Epithelial cell of esophagus (primary cell): ENCODE measurements around the gene LPP.

ENCODE experiments used
- DNase-seq: peaks from one replicate; pipeline ENCODE4 v3.0.0; 2010; ENCODE audit warnings: low read depth
- H3K4me3 ChIP-seq: 2 replicates; pipeline ENCODE4 v1.5.1; 2011; ENCODE audit warnings: mild to moderate bottlenecking, low read length, control low read depth
- TF ChIP-seq, protein P1 (sequence below): IDR thresholded peaks from 2 replicates; pipeline ENCODE4 v1.5.1; 2011; ENCODE audit warnings: low read depth, mild to moderate bottlenecking, low read length, control low read depth, inconsistent platforms; ENCODE audit not compliant: insufficient read depth; ENCODE audit errors: missing control alignments

LPP gene

DNA sequence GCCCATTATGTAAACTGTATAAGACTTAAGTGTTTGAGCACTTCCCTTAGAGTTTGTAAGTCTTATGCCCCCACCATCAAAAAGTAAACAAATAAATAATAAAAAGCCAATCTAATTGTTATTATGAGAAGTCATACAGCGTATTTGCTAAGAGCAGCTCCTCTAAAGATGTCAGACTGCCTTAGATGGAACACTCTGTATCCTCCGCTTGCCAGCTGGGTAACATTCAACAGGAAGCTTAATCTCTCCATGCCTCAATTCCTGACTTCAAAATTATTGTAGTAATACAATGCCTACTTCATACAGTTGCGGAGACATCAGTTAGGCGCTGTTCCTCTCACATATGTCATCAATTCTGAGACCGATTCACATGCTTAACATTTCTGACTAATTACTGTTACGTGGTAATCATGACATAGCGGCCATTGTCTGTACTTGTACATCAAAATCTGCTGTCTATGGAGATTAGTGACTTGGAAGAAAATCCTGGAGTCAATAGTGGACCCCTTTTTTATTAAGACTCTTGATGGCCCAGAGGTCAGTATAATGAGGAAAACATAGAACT lies 417.7 kb downstream of the LPP start:
- H3K4me3 ChIP-seq = no peak overlapping the region
- peak; percentile 52 for DNase-seq

DNA sequence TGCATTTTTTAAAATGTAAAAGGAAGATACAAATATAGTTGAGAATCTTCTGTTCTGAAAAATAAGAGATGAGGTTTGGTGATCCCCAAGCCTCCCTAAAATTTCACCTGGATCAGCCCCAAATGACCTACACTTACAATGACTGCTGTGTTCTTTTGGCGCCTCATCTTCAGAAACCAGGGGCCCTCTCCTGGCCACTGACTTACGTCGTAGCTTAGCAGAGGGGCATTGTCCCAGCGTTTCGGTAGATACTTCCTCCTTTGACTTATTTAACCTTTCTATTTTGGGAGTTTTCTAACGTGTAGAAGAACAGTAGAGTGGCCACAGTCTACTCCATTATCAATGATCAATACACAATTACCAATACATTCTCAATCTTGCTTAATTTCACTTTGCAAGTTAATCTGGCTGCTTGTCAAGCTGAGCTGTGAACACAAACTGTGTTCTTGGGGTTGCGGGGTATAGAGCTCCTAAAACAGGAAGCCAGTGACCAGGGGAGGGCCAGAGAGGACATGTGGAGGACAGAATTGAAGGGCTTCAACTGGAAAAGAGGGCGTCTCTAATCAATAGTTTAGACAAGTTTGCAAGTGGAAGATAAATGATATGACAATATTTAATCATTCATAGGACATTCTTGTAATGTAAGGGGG lies 419.5 kb downstream of the LPP start:
- no peak overlapping the region for H3K4me3 ChIP-seq
- DNase-seq = no peak
- TF ChIP-seq, protein P1, sequence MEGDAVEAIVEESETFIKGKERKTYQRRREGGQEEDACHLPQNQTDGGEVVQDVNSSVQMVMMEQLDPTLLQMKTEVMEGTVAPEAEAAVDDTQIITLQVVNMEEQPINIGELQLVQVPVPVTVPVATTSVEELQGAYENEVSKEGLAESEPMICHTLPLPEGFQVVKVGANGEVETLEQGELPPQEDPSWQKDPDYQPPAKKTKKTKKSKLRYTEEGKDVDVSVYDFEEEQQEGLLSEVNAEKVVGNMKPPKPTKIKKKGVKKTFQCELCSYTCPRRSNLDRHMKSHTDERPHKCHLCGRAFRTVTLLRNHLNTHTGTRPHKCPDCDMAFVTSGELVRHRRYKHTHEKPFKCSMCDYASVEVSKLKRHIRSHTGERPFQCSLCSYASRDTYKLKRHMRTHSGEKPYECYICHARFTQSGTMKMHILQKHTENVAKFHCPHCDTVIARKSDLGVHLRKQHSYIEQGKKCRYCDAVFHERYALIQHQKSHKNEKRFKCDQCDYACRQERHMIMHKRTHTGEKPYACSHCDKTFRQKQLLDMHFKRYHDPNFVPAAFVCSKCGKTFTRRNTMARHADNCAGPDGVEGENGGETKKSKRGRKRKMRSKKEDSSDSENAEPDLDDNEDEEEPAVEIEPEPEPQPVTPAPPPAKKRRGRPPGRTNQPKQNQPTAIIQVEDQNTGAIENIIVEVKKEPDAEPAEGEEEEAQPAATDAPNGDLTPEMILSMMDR = no peak

More for the DNA sequence above, 417.7 kb downstream of the LPP start:
- TF ChIP-seq, protein P1 = no peak

DNA sequence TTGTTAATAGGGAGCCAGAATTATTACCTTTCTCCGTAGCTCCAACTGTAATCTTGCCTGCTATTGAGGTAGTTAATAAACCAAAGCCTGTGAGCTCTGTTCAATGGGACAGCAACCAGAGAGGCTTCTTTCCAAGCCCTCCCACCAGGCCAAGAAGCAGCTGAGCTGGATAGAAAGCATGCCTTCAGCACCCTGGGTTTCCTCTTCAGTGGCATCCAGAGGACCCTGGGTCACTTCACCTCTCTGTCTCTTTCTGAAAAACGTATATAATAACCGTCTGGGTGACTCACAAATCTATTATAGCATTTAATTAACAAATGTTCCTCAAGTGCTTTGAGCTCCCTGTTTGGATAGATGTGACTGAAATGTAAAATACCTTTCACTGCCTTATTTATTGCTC lies 420.0 kb downstream of the LPP start:
- TF ChIP-seq, protein P1 = no peak
- no peak for DNase-seq
- no peak overlapping the region for H3K4me3 ChIP-seq

DNA sequence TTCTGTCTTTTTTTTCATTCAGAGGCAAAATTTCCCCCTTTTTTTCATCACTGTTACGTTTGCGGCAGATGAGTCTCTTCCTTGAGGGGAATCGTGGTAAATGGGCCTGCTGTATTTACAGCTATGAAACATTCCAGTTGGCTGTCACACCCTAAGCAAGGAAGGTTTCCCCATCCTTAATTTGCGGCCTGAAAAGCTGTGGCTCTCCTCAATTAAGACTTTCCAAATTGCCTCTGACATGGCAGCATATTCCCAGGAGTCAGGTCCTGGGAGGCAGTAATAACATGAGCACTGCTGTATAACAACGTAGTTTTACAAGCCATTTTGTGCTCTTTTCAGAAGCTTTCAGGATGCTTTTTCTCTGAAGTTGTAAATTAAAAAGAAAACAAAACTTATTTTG lies 420.9 kb downstream of the LPP start:
- TF ChIP-seq, protein P1 = no peak
- no peak for DNase-seq
- H3K4me3 ChIP-seq = no peak overlapping the region

DNA sequence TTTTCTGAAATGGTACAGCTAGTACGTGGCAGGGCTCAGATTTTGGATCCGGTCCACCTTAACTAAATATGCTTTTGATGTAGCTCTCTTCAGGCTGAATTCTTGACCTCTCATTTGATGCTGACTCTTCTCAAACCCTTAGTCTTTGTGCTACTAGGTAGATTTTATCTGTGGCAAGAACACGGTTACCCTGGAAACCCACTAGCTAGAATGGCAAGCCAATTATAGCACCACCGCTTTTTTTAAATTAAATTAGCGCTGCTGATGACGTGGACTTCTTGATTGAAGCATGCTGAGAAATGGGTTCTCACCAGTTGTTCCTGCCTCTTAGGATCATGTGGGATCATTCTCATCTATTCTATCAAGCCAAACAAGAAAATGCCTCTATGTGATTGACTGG lies 421.5 kb downstream of the LPP start:
- DNase-seq = no peak
- TF ChIP-seq, protein P1 = no peak
- H3K4me3 ChIP-seq = no peak overlapping the region

DNA sequence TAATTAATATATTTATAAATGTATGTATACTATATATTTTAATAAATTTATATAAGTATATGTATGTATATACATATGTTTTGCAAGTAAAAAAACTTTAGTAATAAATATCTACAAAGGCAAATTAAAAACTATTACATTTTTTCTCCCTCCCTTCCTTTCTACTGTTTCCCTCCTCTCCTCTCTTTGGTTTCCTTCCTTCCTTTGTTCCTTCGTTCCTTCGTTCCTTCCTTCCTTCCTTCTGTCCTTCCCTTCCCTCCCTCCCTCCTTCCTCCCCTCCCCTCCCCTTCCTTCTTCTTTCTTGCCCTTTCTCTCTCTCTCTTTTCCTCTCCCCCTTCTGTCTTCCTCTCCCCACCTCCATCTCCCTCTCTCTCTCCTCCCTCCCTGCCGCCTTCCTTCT lies 423.6 kb downstream of the LPP start:
- H3K4me3 ChIP-seq = no peak overlapping the region
- DNase-seq = no peak
- TF ChIP-seq, protein P1 = no peak
